Panc1 (cell line): Measurements from ENCODE around the gene CFAP410. TPM values are rescaled to one million over a fixed set of nuclear protein-coding genes. Genes with fewer than 3 reads are reported as not detected.

Source experiments
- ATAC-seq: fragments of 200-7000 bp; cut with Tn5 transposase; 2 replicates; pipeline ENCODE4 v1.9.1; 2020; ENCODE audit warnings: mild to moderate bottlenecking, moderate library complexity
- BruUV-seq: library from RNA; stranded (reverse); fragments of 400-500 nt; replicated peaks from 2 replicates; lab custom pipeline; 2021; lab: Mats Ljungman, UMichigan
- CTCF ChIA-PET: fragments of 300-600 bp; sonication (Branson Sonifier 250); formaldehyde crosslinking; loops from one replicate; lab custom pipeline; 2022; ENCODE audit warnings: antibody characterized with exemption; lab: Charles Lee
- POLR2A ChIA-PET: fragments of 300-600 bp; sonication (Branson Sonifier 250); formaldehyde crosslinking; loops from one replicate; lab custom pipeline; 2022; ENCODE audit warnings: antibody characterized with exemption; lab: Charles Lee
- DNase-seq: peaks from one replicate; pipeline ENCODE4 v3.0.0-alpha.2; 2010; ENCODE audit warnings: low read depth, low spot score
- H3K27ac ChIP-seq: 2 replicates; pipeline ENCODE4 v1.5.1; 2011; ENCODE audit warnings: mild to moderate bottlenecking, low read length, inconsistent platforms
- H3K27me3 ChIP-seq: fragments of 200-500 bp; sonication (Bioruptor generic); 2 replicates; pipeline ENCODE4 v1.6.0; 2014; ENCODE audit warnings: low read length, inconsistent platforms; ENCODE audit not compliant: control insufficient read depth, insufficient read depth
- H3K36me3 ChIP-seq: fragments of 200-500 bp; sonication (Bioruptor generic); 2 replicates; pipeline ENCODE4 v1.5.1; 2014; ENCODE audit warnings: inconsistent platforms, mild to moderate bottlenecking, low read length, moderate library complexity; ENCODE audit not compliant: control insufficient read depth, insufficient read depth
- H3K4me1 ChIP-seq: 2 replicates; pipeline ENCODE4 v1.5.1; 2011; ENCODE audit warnings: inconsistent platforms, mild to moderate bottlenecking, low read length, moderate library complexity; ENCODE audit not compliant: control insufficient read depth, insufficient read depth
- H3K4me3 ChIP-seq, 2 experiments: 2 replicates each; pipeline ENCODE4 v1.5.1; 2011 to 2012; ENCODE audit warnings: low read depth in 2 of 2, low read length in 2 of 2, mild to moderate bottlenecking in 2 of 2, inconsistent platforms in 1 of 2, moderate library complexity in 1 of 2
- H3K9me3 ChIP-seq: fragments of 200-500 bp; sonication (Bioruptor generic); 2 replicates; pipeline ENCODE4 v1.5.1; 2014; ENCODE audit warnings: low read depth, mild to moderate bottlenecking, inconsistent platforms, low read length, moderate library complexity; ENCODE audit not compliant: control insufficient read depth, insufficient read depth
- CTCF ChIP-seq: fragments of 450-650 bp; IDR thresholded peaks from 2 replicates; pipeline ENCODE4 v1.5.1; 2017; ENCODE audit warnings: mild to moderate bottlenecking
- POLR2AphosphoS5 ChIP-seq: IDR thresholded peaks from 2 replicates; pipeline ENCODE4 v1.6.1; 2012; ENCODE audit warnings: mild to moderate bottlenecking, low read depth, low read length, moderate library complexity
- SIN3A ChIP-seq: IDR thresholded peaks from 2 replicates; pipeline ENCODE4 v1.6.1; 2012; ENCODE audit warnings: low read depth, mild to moderate bottlenecking, low read length, moderate library complexity, borderline replicate concordance; ENCODE audit not compliant: insufficient read depth
- TCF7L2 ChIP-seq: IDR thresholded peaks from 2 replicates; pipeline ENCODE4 v1.6.1; 2011; ENCODE audit warnings: mild to moderate bottlenecking, low read depth, low read length, inconsistent platforms
- in situ Hi-C: cut with HindIII; loops from 2 replicates; pipeline ENCODE4 v1.10.0; 2016; ENCODE audit warnings: low sequenced_read_pairs, low pct_unique_long_range_greater_than_20kb
- intact Hi-C: fragments of 100-400 bp; cut with micrococcal nuclease; formaldehyde crosslinking; loops from one replicate; pipeline ENCODE4 v1.10.0; 2022; ENCODE audit not compliant: unreplicated experiment
- total RNA-seq: library from RNA; stranded (reverse); gene quantifications from one replicate; pipeline ENCODE4 v1.2.1, GENCODE V29; 2021; ENCODE audit not compliant: unreplicated experiment
- TF ChIP-seq, protein P1 (sequence below), 2 experiments: IDR thresholded peaks; 2 replicates each; pipeline ENCODE4 v1.6.1; 2011 to 2012; ENCODE audit warnings: low read depth in 2 of 2, control low read depth in 1 of 2, low read length in 1 of 2, mild to moderate bottlenecking in 1 of 2, moderate library complexity in 1 of 2; ENCODE audit not compliant: insufficient read depth in 1 of 2

CFAP410 gene
- total RNA-seq, 1 experiment from 2014 or later = 11.8 TPM

GRCh38 chr21:44300262-44300959 lies 38.8 kb downstream of the CFAP410 start:
- CTCF ChIA-PET = no interaction called here
- TF ChIP-seq SIN3A (peak; percentile 45; the same call in 1 of the 2 replicates), POLR2AphosphoS5 (peak; percentile 24; the same call in 1 of the 2 replicates), CTCF (no peak), TCF7L2 (no peak)
- TF ChIP-seq, protein P1, sequence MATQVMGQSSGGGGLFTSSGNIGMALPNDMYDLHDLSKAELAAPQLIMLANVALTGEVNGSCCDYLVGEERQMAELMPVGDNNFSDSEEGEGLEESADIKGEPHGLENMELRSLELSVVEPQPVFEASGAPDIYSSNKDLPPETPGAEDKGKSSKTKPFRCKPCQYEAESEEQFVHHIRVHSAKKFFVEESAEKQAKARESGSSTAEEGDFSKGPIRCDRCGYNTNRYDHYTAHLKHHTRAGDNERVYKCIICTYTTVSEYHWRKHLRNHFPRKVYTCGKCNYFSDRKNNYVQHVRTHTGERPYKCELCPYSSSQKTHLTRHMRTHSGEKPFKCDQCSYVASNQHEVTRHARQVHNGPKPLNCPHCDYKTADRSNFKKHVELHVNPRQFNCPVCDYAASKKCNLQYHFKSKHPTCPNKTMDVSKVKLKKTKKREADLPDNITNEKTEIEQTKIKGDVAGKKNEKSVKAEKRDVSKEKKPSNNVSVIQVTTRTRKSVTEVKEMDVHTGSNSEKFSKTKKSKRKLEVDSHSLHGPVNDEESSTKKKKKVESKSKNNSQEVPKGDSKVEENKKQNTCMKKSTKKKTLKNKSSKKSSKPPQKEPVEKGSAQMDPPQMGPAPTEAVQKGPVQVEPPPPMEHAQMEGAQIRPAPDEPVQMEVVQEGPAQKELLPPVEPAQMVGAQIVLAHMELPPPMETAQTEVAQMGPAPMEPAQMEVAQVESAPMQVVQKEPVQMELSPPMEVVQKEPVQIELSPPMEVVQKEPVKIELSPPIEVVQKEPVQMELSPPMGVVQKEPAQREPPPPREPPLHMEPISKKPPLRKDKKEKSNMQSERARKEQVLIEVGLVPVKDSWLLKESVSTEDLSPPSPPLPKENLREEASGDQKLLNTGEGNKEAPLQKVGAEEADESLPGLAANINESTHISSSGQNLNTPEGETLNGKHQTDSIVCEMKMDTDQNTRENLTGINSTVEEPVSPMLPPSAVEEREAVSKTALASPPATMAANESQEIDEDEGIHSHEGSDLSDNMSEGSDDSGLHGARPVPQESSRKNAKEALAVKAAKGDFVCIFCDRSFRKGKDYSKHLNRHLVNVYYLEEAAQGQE (IDR thresholded peaks at IDR 0.05; ENCODE audit: insufficient read depth in 1 of 2, low read depth in 2 of 2, low read length in 1 of 2) = no peak
- H3K27me3 ChIP-seq = no peaks in the 10 kb centered on the region
- ATAC-seq = peak; percentile 74
- POLR2A ChIA-PET = no interaction called here
- H3K4me3 ChIP-seq = peak overlapping the region; percentile 59 to 61
- intact Hi-C loops = no loop called here
- in situ Hi-C loops = no loop called here
- no TSS peak for BruUV-seq
- DNase-seq = no peak
- H3K9me3 ChIP-seq = no peaks in the 10 kb centered on the region
- no peaks in the 10 kb centered on the region; the same call in 1 of the 2 replicates for H3K36me3 ChIP-seq
- H3K4me1 ChIP-seq = peaks cover 19% of the 10 kb centered on the region
- peak overlapping the region; percentile 63 for H3K27ac ChIP-seq

DNA sequence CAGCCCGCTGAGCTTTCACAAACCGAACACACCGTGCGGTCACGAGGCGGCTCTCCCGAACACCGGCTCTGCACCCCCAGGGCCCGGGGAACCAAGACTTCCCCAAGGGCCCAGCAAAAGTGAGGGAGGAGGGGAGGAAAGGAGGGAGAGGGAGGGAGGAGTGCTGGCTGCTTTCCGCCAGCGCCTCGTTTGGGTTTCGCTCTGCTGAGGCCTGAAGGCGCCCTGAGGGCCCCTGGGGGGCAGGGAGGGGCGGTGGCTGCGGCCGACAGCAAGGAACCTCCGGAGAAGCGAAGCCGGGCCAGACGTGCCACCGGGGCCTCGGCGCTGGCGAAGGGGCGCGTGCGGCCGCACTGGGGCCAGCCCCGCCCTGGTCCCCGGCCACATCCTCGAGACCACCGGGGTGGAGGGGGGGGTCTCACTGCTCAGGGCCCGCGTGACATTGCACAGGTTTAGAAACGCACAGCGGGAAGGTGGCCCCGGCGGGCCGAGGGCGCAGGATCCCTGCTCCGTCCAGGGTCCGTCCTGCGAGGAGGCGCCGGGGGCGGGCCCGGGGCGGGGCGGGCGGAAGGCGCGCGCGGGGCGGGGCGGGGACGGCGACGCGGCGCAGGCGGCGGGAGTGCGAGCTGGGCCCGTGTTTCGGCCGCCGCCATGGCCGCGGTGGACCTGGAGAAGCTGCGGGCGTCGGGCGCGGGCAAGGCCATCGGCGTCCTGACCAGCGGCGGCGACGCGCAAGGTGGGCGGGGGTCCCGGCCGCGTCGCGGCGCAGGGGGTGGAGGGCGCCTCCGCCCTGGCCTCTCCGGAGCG lies 39.5 kb downstream of the CFAP410 start, which contains the start of gene PFKL:
Gene PFKL (plus strand): TSS at position 596 of the 804 bp plus-strand sequence. CDS start 53 bp downstream, at position 649.
- Histone ChIP-seq H3K36me3 (no peaks in the 10 kb centered on the region; the same call in 1 of the 2 replicates), H3K27me3 (no peaks in the 10 kb centered on the region), H3K4me1 (peaks cover 26% of the 10 kb centered on the region), H3K27ac (peak within 1 kb of the TSS; percentile 75), H3K4me3 (peak within 1 kb of the TSS; percentile 59 to 61), H3K9me3 (no peaks in the 10 kb centered on the region)
- peak; percentile 83 for ATAC-seq
- intact Hi-C loops = no loop called here
- in situ Hi-C loops = no loop called here
- ChIA-PET POLR2A (no interaction called here), CTCF (no interaction called here)
- TF ChIP-seq TCF7L2 = no peak
- peak; percentile 38 for TF ChIP-seq POLR2AphosphoS5
- DNase-seq = no peak
- no TSS peak for BruUV-seq
